Glutamatergic neuron (in vitro differentiated cells): Measurements from ENCODE around the gene CALHM4. TPM values are rescaled to one million over a fixed set of nuclear protein-coding genes. Genes with fewer than 3 reads are reported as not detected.

Source experiments
- DNase-seq: peaks from one replicate; pipeline ENCODE4 v3.0.0; 2022
- H3K27ac Mint-ChIP-seq: one replicate; pipeline ENCODE4 v1.8.0; 2020; ENCODE audit warnings: mild to moderate bottlenecking, mixed read lengths, inconsistent platforms; ENCODE audit not compliant: unreplicated experiment
- H3K27me3 Mint-ChIP-seq: one replicate; pipeline ENCODE4 v1.8.0; 2020; ENCODE audit warnings: mild to moderate bottlenecking, moderate library complexity, mixed read lengths, inconsistent platforms; ENCODE audit not compliant: unreplicated experiment
- H3K36me3 Mint-ChIP-seq: one replicate; pipeline ENCODE4 v1.8.0; 2020; ENCODE audit warnings: mild to moderate bottlenecking, mixed read lengths, inconsistent platforms; ENCODE audit not compliant: unreplicated experiment
- H3K4me1 Mint-ChIP-seq: one replicate; pipeline ENCODE4 v1.8.0; 2020; ENCODE audit warnings: mild to moderate bottlenecking, low read depth, mixed read lengths, inconsistent platforms; ENCODE audit not compliant: unreplicated experiment
- H3K4me3 Mint-ChIP-seq: one replicate; pipeline ENCODE4 v1.8.0; 2020; ENCODE audit warnings: mild to moderate bottlenecking, mixed read lengths, inconsistent platforms; ENCODE audit not compliant: unreplicated experiment
- H3K9me3 Mint-ChIP-seq: one replicate; pipeline ENCODE4 v1.8.0; 2020; ENCODE audit warnings: mild to moderate bottlenecking, moderate library complexity, mixed read lengths, inconsistent platforms; ENCODE audit not compliant: unreplicated experiment
- total RNA-seq: library from RNA; stranded (reverse); fragmentation: NEBNext Ultra II Directional; extraction: Animal tissue kit (Norgen Biotek cat#: 25700); gene quantifications from one replicate; pipeline ENCODE4 v1.2.1, GENCODE V29; 2021; ENCODE audit not compliant: unreplicated experiment
- TF ChIP-seq, protein P1 (sequence below): fragments of 200-600 bp; sonication (generic); IDR thresholded peaks from one replicate; pipeline ENCODE4 v1.5.0; 2021; ENCODE audit not compliant: partially characterized antibody, unreplicated experiment

Gene CALHM4
- total RNA-seq, 1 donor from 2014 or later, result not detected

DNA sequence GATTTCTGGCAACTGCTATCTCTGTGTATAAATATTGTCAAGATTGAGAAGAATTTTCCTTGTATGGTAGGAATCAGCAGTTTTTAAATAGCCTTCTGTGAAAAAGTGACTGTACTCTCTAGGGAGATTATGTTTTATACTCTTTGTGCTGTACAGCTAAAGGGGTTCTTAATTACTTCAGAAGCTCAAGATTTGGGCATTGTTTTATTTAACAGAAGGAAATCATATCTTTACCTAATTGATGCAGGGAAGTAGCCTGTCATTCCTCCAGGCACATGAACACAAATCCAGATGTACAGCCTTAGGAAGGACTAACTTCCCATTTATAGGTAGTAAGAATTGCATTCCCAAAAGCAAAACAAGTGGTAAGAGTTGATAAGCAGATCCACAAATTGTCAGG, 40.8 kb upstream of the CALHM4 start:
- TF ChIP-seq, protein P1, sequence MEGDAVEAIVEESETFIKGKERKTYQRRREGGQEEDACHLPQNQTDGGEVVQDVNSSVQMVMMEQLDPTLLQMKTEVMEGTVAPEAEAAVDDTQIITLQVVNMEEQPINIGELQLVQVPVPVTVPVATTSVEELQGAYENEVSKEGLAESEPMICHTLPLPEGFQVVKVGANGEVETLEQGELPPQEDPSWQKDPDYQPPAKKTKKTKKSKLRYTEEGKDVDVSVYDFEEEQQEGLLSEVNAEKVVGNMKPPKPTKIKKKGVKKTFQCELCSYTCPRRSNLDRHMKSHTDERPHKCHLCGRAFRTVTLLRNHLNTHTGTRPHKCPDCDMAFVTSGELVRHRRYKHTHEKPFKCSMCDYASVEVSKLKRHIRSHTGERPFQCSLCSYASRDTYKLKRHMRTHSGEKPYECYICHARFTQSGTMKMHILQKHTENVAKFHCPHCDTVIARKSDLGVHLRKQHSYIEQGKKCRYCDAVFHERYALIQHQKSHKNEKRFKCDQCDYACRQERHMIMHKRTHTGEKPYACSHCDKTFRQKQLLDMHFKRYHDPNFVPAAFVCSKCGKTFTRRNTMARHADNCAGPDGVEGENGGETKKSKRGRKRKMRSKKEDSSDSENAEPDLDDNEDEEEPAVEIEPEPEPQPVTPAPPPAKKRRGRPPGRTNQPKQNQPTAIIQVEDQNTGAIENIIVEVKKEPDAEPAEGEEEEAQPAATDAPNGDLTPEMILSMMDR, result no peak
- no peaks in the 10 kb centered on the region for H3K27me3 Mint-ChIP-seq
- no peak overlapping the region for H3K27ac Mint-ChIP-seq
- no peak for DNase-seq
- no peaks in the 10 kb centered on the region for H3K4me1 Mint-ChIP-seq
- no peaks in the 10 kb centered on the region for H3K36me3 Mint-ChIP-seq
- no peaks in the 10 kb centered on the region for H3K9me3 Mint-ChIP-seq
- no peak overlapping the region for H3K4me3 Mint-ChIP-seq

DNA sequence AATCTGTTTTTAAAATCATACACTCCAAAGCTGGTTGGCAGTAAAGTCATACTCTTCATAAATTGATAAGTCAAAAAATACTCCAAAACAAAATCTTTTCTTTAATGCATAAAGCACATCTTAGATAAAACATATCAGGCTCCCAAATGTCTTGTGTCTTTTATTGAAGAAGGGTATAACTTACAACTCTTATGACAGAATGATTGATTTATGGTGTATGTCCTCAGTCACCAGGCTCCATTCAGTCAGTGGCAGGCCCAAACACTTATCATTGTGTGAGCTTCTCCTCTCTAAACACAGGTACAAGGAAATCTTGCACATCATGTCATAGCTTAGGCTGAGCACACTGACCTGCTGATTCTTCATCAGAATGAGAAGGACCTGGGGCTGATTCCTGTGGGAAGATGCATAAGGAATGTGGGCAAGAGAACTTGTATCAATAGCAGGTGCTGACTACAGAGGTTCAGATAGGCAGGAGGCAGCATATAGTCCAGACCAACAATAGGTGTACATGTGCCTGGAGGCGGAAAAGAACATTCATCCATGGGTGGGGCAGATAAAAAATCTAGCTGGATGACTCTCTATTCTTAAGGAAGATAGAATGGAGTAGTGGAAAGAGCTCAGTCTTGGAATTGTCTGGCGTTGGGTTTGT, 40.2 kb upstream of the CALHM4 start:
- Mint-ChIP-seq H3K27me3 (no peaks in the 10 kb centered on the region), H3K36me3 (no peaks in the 10 kb centered on the region), H3K27ac (no peak overlapping the region), H3K4me3 (no peak overlapping the region), H3K4me1 (no peaks in the 10 kb centered on the region), H3K9me3 (no peaks in the 10 kb centered on the region)
- TF ChIP-seq, protein P1, result no peak
- DNase-seq, result no peak

DNA sequence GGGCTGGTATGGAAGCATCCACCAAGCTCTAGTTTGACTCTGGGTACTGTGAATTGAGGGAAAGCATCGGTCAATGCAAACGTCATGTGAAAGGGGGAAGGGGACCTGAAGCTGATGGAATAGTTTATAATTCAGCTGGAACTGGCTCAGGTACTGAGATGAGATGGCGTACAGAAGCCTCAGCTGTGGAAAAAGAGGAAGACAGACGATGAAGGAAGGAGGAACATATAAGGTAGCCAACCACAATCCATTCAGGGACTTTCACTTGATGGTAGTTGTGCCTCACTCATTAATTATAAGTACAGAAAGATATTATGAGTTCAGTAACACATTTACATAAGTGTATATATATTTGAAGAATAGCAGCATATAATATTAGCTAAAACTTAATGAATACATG, 39.4 kb upstream of the CALHM4 start:
- TF ChIP-seq, protein P1, result no peak
- Mint-ChIP-seq H3K4me3 (no peak overlapping the region), H3K9me3 (no peaks in the 10 kb centered on the region)

DNA sequence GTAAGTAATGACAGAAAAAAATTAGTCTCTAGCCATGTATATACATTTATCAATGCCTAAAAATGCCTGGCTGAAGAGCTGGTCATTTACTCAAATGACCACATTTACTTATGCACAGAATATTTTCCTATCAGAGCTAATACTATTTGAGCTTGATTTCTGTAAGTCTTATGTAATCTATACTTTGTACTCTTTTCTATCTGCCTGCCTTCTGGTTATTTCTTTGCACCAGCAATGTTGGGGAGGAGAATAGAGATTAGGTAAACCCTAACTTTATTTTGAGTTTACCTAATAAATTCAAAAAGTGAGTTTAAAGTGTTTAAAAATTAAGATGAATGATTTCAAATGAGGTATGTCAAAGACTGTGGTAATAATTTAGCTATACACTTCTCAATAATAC, 38.4 kb upstream of the CALHM4 start:
- no peak for DNase-seq
- no peaks in the 10 kb centered on the region for H3K36me3 Mint-ChIP-seq
- H3K4me1 Mint-ChIP-seq, result no peaks in the 10 kb centered on the region
- no peaks in the 10 kb centered on the region for H3K9me3 Mint-ChIP-seq
- TF ChIP-seq, protein P1, result no peak
- H3K27ac Mint-ChIP-seq, result no peak overlapping the region
- no peaks in the 10 kb centered on the region for H3K27me3 Mint-ChIP-seq
- no peak overlapping the region for H3K4me3 Mint-ChIP-seq

More for the DNA sequence above, 39.4 kb upstream of the CALHM4 start:
- H3K36me3 Mint-ChIP-seq, result no peaks in the 10 kb centered on the region
- no peak overlapping the region for H3K27ac Mint-ChIP-seq
- H3K4me1 Mint-ChIP-seq, result no peaks in the 10 kb centered on the region
- H3K27me3 Mint-ChIP-seq, result no peaks in the 10 kb centered on the region
- no peak for DNase-seq

DNA sequence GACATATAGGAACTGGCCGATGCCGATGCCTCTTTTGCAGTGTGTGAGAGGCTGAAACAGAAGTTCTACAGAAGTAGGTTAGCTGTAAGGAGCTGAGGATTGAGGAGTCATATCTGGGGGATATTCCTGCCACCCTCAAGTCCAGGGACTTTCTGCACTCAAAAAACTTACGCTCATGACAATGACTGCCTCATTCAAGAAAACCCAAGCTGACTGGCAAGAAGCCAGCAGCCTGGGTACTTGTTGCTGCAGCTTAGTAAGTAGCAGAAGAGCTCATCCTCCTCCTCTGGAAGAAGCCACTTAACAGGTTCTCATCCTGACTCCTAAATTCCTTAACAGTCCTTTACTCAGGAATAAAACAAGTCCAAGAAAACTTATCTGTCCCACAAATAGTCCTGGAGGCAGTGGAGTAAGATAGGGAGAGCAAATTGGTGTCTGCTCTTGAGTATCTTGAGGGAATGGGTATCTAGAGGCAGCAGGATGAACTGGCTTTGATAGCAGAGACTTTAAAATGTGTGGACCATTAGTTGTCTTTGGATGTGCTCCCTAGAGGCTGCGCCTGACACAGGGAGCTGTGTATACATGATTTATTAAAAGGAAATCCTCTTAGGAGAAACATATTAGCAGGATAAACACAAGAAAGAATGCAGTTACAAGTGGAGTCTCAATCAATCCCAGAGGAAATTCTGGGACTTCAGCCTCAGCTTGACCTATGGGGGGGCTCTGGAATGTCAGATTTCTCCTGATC, 34.8 kb upstream of the CALHM4 start:
- no peaks in the 10 kb centered on the region for H3K36me3 Mint-ChIP-seq

More for the DNA sequence above, 34.8 kb upstream of the CALHM4 start:
- H3K4me3 Mint-ChIP-seq, result no peak overlapping the region
- TF ChIP-seq, protein P1, result no peak
- DNase-seq, result no peak
- no peak overlapping the region for H3K27ac Mint-ChIP-seq
- no peaks in the 10 kb centered on the region for H3K4me1 Mint-ChIP-seq
- H3K27me3 Mint-ChIP-seq, result no peaks in the 10 kb centered on the region
- H3K9me3 Mint-ChIP-seq, result no peaks in the 10 kb centered on the region
